ENCODE results near the gene CDC37.

The CDC37 gene

DNA sequence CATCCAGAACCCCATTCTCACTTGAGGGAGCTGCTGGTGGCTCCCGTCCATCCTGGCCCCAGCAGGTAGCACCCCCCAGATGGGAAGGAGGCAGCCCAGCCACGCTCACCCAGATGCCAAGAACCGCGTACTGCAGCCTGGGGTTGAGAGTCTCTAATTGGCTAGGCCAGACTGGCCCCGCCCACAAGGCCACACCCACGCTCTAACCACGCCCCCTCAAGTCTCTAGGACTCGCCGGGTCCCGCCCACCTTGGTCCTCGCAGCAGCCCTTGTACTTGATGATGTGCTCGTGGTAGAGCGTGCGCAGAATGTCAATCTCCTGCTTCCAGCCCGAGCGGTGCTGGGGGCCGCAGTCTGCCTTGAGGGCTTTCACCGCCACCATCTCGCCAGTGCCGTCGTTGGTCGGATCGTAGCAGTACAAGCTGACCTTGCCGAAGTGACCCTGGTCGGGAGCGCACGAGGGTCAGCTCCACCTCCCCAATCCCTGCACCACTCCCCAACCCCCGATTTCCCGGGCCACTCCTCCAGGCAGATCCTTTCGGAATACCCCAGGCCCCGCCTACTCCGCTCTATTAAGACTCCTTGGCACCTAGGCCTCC, 49.5 kb downstream of the CDC37 start:
- no peaks in the 10 kb centered on the region for H3K9me3 ChIP-seq (ENCODE audit: severe bottlenecking)
- no peaks in the 10 kb centered on the region for H3K27me3 ChIP-seq (ENCODE audit: insufficient read depth, poor library complexity, severe bottlenecking)
- no peak overlapping the region for H3K4me3 ChIP-seq (ENCODE audit: severe bottlenecking)
- H3K4me1 ChIP-seq (ENCODE audit: insufficient read depth, poor library complexity, severe bottlenecking), result no peaks in the 10 kb centered on the region
- H3K36me3 ChIP-seq (ENCODE audit: low read depth), result peaks cover 46% of the 10 kb centered on the region
- DNase-seq (ENCODE audit: low spot score) (peak; percentile 67), ATAC-seq (ENCODE audit: low read depth) (peak; percentile 33; the same call in 1 of the 3 replicates)
- no peak overlapping the region for H3K27ac ChIP-seq (ENCODE audit: poor library complexity, severe bottlenecking)
- TF ChIP-seq CTCF (IDR thresholded peaks at IDR 0.05; ENCODE audit: poor library complexity, severe bottlenecking), result no peak

GRCh38 chr19:10352764-10353671, 50.3 kb downstream of the CDC37 start:
- Histone ChIP-seq H3K4me1 (ENCODE audit: insufficient read depth, poor library complexity, severe bottlenecking) (no peaks in the 10 kb centered on the region), H3K27ac (ENCODE audit: poor library complexity, severe bottlenecking) (no peak overlapping the region), H3K9me3 (ENCODE audit: severe bottlenecking) (no peaks in the 10 kb centered on the region), H3K4me3 (ENCODE audit: severe bottlenecking) (no peak overlapping the region), H3K27me3 (ENCODE audit: insufficient read depth, poor library complexity, severe bottlenecking) (no peaks in the 10 kb centered on the region), H3K36me3 (ENCODE audit: low read depth) (peaks cover 46% of the 10 kb centered on the region)
- ATAC-seq (ENCODE audit: low read depth) (no peak), DNase-seq (ENCODE audit: low spot score) (peak; percentile 68)
- TF ChIP-seq CTCF (IDR thresholded peaks at IDR 0.05; ENCODE audit: poor library complexity, severe bottlenecking), result no peak

GRCh38 chr19:10346509-10346908, 56.8 kb downstream of the CDC37 start:
- TF ChIP-seq CTCF (IDR thresholded peaks at IDR 0.05; ENCODE audit: poor library complexity, severe bottlenecking), result no peak
- H3K27ac ChIP-seq (ENCODE audit: poor library complexity, severe bottlenecking), result no peak overlapping the region
- H3K9me3 ChIP-seq (ENCODE audit: severe bottlenecking), result no peaks in the 10 kb centered on the region
- ATAC-seq (ENCODE audit: low read depth), result 0 out of 3 replicates have a peak, but pooled peaks have one; percentile 29
- H3K36me3 ChIP-seq (ENCODE audit: low read depth), result peaks cover 5% of the 10 kb centered on the region; the same call in 1 of the 2 replicates
- no peaks in the 10 kb centered on the region for H3K4me1 ChIP-seq (ENCODE audit: insufficient read depth, poor library complexity, severe bottlenecking)
- no peaks in the 10 kb centered on the region for H3K27me3 ChIP-seq (ENCODE audit: insufficient read depth, poor library complexity, severe bottlenecking)
- H3K4me3 ChIP-seq (ENCODE audit: severe bottlenecking), result no peak overlapping the region
- DNase-seq (ENCODE audit: low spot score), result no peak

- ATAC-seq (ENCODE audit: low read depth), result no peak
- H3K4me3 ChIP-seq (ENCODE audit: severe bottlenecking), result no peak overlapping the region
- DNase-seq (ENCODE audit: low spot score), result no peak
- H3K4me1 ChIP-seq (ENCODE audit: insufficient read depth, poor library complexity, severe bottlenecking), result no peaks in the 10 kb centered on the region
- H3K36me3 ChIP-seq (ENCODE audit: low read depth), result peaks cover 2% of the 10 kb centered on the region; the same call in 1 of the 2 replicates
- H3K27ac ChIP-seq (ENCODE audit: poor library complexity, severe bottlenecking), result no peak overlapping the region
- TF ChIP-seq CTCF (IDR thresholded peaks at IDR 0.05; ENCODE audit: poor library complexity, severe bottlenecking), result no peak
- H3K9me3 ChIP-seq (ENCODE audit: severe bottlenecking), result no peaks in the 10 kb centered on the region
- H3K27me3 ChIP-seq (ENCODE audit: insufficient read depth, poor library complexity, severe bottlenecking), result no peaks in the 10 kb centered on the region
Observed at GRCh38 chr19:10344780-10345179, 58.6 kb downstream of the CDC37 start.

All from RWPE2 (cell line).